ENCODE measurements around the gene FKBP10.

DNA sequence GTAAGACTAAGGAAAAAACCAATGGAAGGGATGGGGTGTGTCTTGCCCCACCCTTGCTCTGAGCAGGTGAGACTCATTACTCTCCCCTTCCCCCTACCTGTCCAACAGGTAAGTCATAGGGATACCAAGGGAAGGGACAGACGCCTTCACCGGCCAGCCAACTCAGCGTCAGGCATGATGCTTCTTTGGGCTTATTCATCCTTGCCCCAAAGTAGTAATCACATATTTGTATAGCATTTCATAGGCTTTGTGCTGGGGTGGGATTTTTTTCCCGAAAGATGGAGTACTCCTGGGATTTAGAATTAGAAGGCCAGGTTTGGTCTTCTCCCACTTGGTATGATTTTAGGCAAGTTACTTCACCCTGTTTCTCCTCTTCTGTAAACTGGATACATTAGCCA, 25.8 kb upstream of the FKBP10 start:
- TF ChIP-seq POLR2AphosphoS5 (IDR thresholded peaks at IDR 0.05; ENCODE audit: low read depth, low read length) (no peak), TAF1 (IDR thresholded peaks at IDR 0.05; ENCODE audit: borderline replicate concordance, low read depth, low read length) (no peak)
